ENCODE measurements around the gene ADGRE3. TPM values are rescaled to one million over a fixed set of nuclear protein-coding genes. Genes with fewer than 3 reads are reported as not detected.

The ADGRE3 gene
- total and polyA plus RNA-seq, 2 donors (not counting 1 experiment from before 2014, with no cell fraction given) = 0.17 to 0.46 TPM

DNA sequence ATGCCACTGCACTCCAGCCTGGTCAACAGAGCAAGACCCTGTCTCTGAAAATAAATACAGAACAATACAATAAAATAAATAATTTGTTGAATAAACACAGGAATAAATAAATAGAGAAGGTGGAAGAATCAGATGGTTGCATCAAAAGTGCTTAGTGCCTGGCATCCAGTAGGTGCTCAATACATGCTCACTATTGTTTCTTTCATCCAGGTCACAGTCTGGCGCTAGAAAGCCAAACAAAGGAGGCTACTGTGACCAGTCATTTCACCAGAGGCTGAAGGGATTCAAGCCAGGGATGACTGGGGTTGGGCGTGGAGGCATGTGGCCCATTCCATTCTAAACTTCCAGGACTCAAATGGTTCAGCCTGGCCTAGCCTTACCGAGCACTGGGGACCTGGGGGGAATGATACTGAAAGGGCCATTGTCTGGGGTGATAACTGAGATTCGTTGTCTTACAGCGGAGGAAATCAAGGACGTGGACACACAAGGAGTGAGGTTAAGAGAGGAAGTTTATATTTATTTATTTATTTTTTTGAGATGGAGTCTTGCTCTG, 99.1 kb downstream of the ADGRE3 start:
- peaks cover 59% of the 10 kb centered on the region for H3K4me1 Mint-ChIP-seq
- no peaks in the 10 kb centered on the region for H3K27me3 Mint-ChIP-seq
- Histone ChIP-seq H3K9ac (ENCODE audit: low read length) (no peak overlapping the region), H3K9me3 (ENCODE audit: control extremely low read depth in 1 of 3, control insufficient read depth in 2 of 3, insufficient read depth in 1 of 3, low read length in 2 of 3) (peaks cover 0 to 6% (median 0%) of the 10 kb centered on the region in 3 donors), H3K36me3 (replicated peaks in 1 of 2; ENCODE audit: control extremely low read depth in 1 of 2, control insufficient read depth in 1 of 2, extremely low read depth in 1 of 2, insufficient read depth in 2 of 2, low read length in 1 of 2) (no peaks in the 10 kb centered on the region), H3K4me1 (ENCODE audit: control insufficient read depth in 2 of 2, insufficient read depth in 2 of 2, low read length in 2 of 2) (peaks cover 56 to 77% of the 10 kb centered on the region in 2 donors), H3K4me2 (replicated peaks; ENCODE audit: low read depth, low read length, poor library complexity, severe bottlenecking) (no peak overlapping the region), H4K20me1 (ENCODE audit: control insufficient read depth, insufficient read depth, low read length, poor library complexity, severe bottlenecking) (peaks cover 9% of the 10 kb centered on the region), H3K27ac (ENCODE audit: low read length in 2 of 2) (peak overlapping the region; percentile 43 to 50), H3K27me3 (replicated peaks in 1 of 4; ENCODE audit: control extremely low read depth in 1 of 4, control insufficient read depth in 3 of 4, insufficient read depth in 4 of 4, low read length in 3 of 4) (no peaks in the 10 kb centered on the region), H2AFZ (ENCODE audit: insufficient read depth, low read depth, low read length, poor library complexity, severe bottlenecking) (no peak overlapping the region), H3K79me2 (ENCODE audit: control insufficient read depth, insufficient read depth, low read length) (peaks cover 23% of the 10 kb centered on the region), H3K4me3 (ENCODE audit: control extremely low read depth in 1 of 5, extremely low read depth in 1 of 5, insufficient read depth in 1 of 5, low read depth in 2 of 5, low read length in 4 of 5) (no peak overlapping the region)
- no peaks in the 10 kb centered on the region for H3K9me3 Mint-ChIP-seq (ENCODE audit: insufficient read depth)
- no peak for DNase-seq
- no peak for TF ChIP-seq EZH2 (IDR thresholded peaks at IDR 0.05; ENCODE audit: borderline replicate concordance, insufficient read depth, low read depth, low read length, poor library complexity, severe bottlenecking)
- TF ChIP-seq, protein P1, sequence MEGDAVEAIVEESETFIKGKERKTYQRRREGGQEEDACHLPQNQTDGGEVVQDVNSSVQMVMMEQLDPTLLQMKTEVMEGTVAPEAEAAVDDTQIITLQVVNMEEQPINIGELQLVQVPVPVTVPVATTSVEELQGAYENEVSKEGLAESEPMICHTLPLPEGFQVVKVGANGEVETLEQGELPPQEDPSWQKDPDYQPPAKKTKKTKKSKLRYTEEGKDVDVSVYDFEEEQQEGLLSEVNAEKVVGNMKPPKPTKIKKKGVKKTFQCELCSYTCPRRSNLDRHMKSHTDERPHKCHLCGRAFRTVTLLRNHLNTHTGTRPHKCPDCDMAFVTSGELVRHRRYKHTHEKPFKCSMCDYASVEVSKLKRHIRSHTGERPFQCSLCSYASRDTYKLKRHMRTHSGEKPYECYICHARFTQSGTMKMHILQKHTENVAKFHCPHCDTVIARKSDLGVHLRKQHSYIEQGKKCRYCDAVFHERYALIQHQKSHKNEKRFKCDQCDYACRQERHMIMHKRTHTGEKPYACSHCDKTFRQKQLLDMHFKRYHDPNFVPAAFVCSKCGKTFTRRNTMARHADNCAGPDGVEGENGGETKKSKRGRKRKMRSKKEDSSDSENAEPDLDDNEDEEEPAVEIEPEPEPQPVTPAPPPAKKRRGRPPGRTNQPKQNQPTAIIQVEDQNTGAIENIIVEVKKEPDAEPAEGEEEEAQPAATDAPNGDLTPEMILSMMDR (IDR thresholded peaks at IDR 0.05) = no peak
- CTCF ChIA-PET = interaction anchor here (1.9 to 13.4 kb wide), 6 partner anchors 26 to 113 kb away, joined by 4 to 681 read pairs (median 30); partner anchors contain the start of genes ADGRE3 and ZNF333
- intact Hi-C loops (cut with micrococcal nuclease) = loop anchor here (2.0 to 10.0 kb wide), 2 partner anchors 313 to 549 kb away; a partner anchor contains a TSS
- H3K27ac Mint-ChIP-seq = peak overlapping the region; percentile 78
- no peak for ATAC-seq (ENCODE audit: low read depth)
- WGBS (ENCODE audit: insufficient coverage) = 95% methylated on average over 3 of the region's 6 CpGs
- POLR2A ChIA-PET = interaction anchor here (5.1 kb wide), 1 partner anchor 112 kb away, joined by 90 read pairs; the partner anchor contains the start of gene ZNF333
- H3K4me3 Mint-ChIP-seq = no peak overlapping the region
